CD4-positive, alpha-beta T cell treated with Interleukin-12 subunit alpha and Interleukin-12 subunit beta, for 1 hour (primary cell): ENCODE data around the gene SEC14L3.

Source experiments
- DNase-seq: peaks from one replicate; pipeline ENCODE4 v3.0.0-alpha.2; 2020

SEC14L3 gene

GRCh38 chr22:30441088-30441487, 30.7 kb downstream of the SEC14L3 start:
- DNase-seq: no peak

GRCh38 chr22:30439836-30440235, 32.0 kb downstream of the SEC14L3 start:
- no peak for DNase-seq

- no peak for DNase-seq
Observed at GRCh38 chr22:30439226-30439625, 32.6 kb downstream of the SEC14L3 start.

GRCh38 chr22:30438559-30438958, 33.3 kb downstream of the SEC14L3 start:
- no peak for DNase-seq

- DNase-seq: no peak
Observed at GRCh38 chr22:30436196-30436595, 35.6 kb downstream of the SEC14L3 start.

- peak; percentile 91 for DNase-seq
Observed at GRCh38 chr22:30435674-30436126, 36.1 kb downstream of the SEC14L3 start.

- DNase-seq: no peak
Observed at GRCh38 chr22:30434843-30435242, 37.0 kb downstream of the SEC14L3 start.

GRCh38 chr22:30433773-30434172, 38.0 kb downstream of the SEC14L3 start:
- DNase-seq: no peak

- DNase-seq: no peak
Observed at GRCh38 chr22:30433227-30433626, 38.6 kb downstream of the SEC14L3 start.

- DNase-seq: no peak
Observed at GRCh38 chr22:30432520-30432919, 39.3 kb downstream of the SEC14L3 start.

- DNase-seq: no peak
Observed at GRCh38 chr22:30432096-30432495, 39.7 kb downstream of the SEC14L3 start.

GRCh38 chr22:30430933-30431332, 40.9 kb downstream of the SEC14L3 start:
- no peak for DNase-seq

- DNase-seq: no peak
Observed at GRCh38 chr22:30429887-30430286, 41.9 kb downstream of the SEC14L3 start.

GRCh38 chr22:30427871-30428270, 43.9 kb downstream of the SEC14L3 start:
- no peak for DNase-seq

- peak; percentile 90 for DNase-seq
Observed at GRCh38 chr22:30426388-30427353, 45.1 kb downstream of the SEC14L3 start.

GRCh38 chr22:30425616-30426387, 46.0 kb downstream of the SEC14L3 start, which contains the start of gene MTFP1:
Gene MTFP1, plus strand, starts transcription at chr22:30425768. Its CDS starts 112 bp downstream, at chr22:30425880.
- peak; percentile 59 for DNase-seq

- no peak for DNase-seq
Observed at GRCh38 chr22:30425327-30425615, 46.5 kb downstream of the SEC14L3 start.

GRCh38 chr22:30424534-30425326, 47.1 kb downstream of the SEC14L3 start:
- no peak for DNase-seq

- peak; percentile 99 for DNase-seq
Observed at GRCh38 chr22:30423959-30424533, 47.8 kb downstream of the SEC14L3 start.

GRCh38 chr22:30423301-30423958, 48.4 kb downstream of the SEC14L3 start:
- no peak for DNase-seq

GRCh38 chr22:30422481-30423300, 49.1 kb downstream of the SEC14L3 start:
- no peak for DNase-seq
